ENCODE measurements around the gene KLHDC10.
"Not testable (repeated sequence)": the region's sequence is repeated elsewhere in the genome, so short reads cannot be mapped to it uniquely, and the experiment has no call there.

The KLHDC10 gene

GRCh38 chr7:130107949-130108674, 37.8 kb downstream of the KLHDC10 start:
- no peak overlapping the region for H3K4ac ChIP-seq (ENCODE audit: low read depth, low read length)
- H3K56ac ChIP-seq (ENCODE audit: low read length): no peak overlapping the region
- H2BK120ac ChIP-seq (ENCODE audit: low read depth, low read length): no peak overlapping the region
- H3K79me2 ChIP-seq (ENCODE audit: control insufficient read depth, insufficient read depth, low read length): no peaks in the 10 kb centered on the region
- H3K18ac ChIP-seq (ENCODE audit: low read length): no peak overlapping the region
- no peak overlapping the region for H3K23ac ChIP-seq (ENCODE audit: low read length)
- H2BK15ac ChIP-seq (replicated peaks; ENCODE audit: low read depth): no peak overlapping the region
- no peak overlapping the region for H3K4me2 ChIP-seq (ENCODE audit: low read length)
- H3K27ac ChIP-seq (ENCODE audit: low read depth, low read length): no peak overlapping the region
- no peak overlapping the region for H2BK5ac ChIP-seq (ENCODE audit: low read length)
- no CpG with 5 or more reads among the region's 31 CpGs for WGBS (ENCODE audit: extremely low coverage, insufficient coverage, low lambda C conversion rate)
- H4K8ac ChIP-seq (ENCODE audit: low read depth, low read length): no peak overlapping the region
- no peak overlapping the region for H4K5ac ChIP-seq (ENCODE audit: low read length)
- no peak overlapping the region for H3K4me3 ChIP-seq (ENCODE audit: low read length)
- no peak overlapping the region for H2AK5ac ChIP-seq (ENCODE audit: low read length)
- no peaks in the 10 kb centered on the region for H3K27me3 ChIP-seq (ENCODE audit: insufficient read depth, low read length, poor library complexity)
- no peak overlapping the region for H3K9ac ChIP-seq (ENCODE audit: low read length)
- no peaks in the 10 kb centered on the region for H3K4me1 ChIP-seq (ENCODE audit: control insufficient read depth, low read depth, low read length)
- H3K36me3 ChIP-seq (ENCODE audit: control insufficient read depth, insufficient read depth, low read length): no peaks in the 10 kb centered on the region
- no peak for DNase-seq
- H3K79me1 ChIP-seq (ENCODE audit: low read length): no peaks in the 10 kb centered on the region

- Histone ChIP-seq H2BK120ac (ENCODE audit: low read depth, low read length) (no peak overlapping the region), H2AK5ac (ENCODE audit: low read length) (no peak overlapping the region), H2BK15ac (replicated peaks; ENCODE audit: low read depth) (no peak overlapping the region), H3K18ac (ENCODE audit: low read length) (no peak overlapping the region), H3K27me3 (ENCODE audit: insufficient read depth, low read length, poor library complexity) (no peaks in the 10 kb centered on the region), H4K5ac (ENCODE audit: low read length) (no peak overlapping the region), H3K4me3 (ENCODE audit: low read length) (no peak overlapping the region), H3K23ac (ENCODE audit: low read length) (no peak overlapping the region), H3K79me1 (ENCODE audit: low read length) (no peaks in the 10 kb centered on the region), H3K4me2 (ENCODE audit: low read length) (no peak overlapping the region), H4K8ac (ENCODE audit: low read depth, low read length) (no peak overlapping the region), H3K4me1 (ENCODE audit: control insufficient read depth, low read depth, low read length) (no peaks in the 10 kb centered on the region), H3K4ac (ENCODE audit: low read depth, low read length) (no peak overlapping the region), H3K27ac (ENCODE audit: low read depth, low read length) (no peak overlapping the region), H3K9ac (ENCODE audit: low read length) (no peak overlapping the region), H3K56ac (ENCODE audit: low read length) (no peak overlapping the region), H2BK5ac (ENCODE audit: low read length) (no peak overlapping the region), H3K36me3 (ENCODE audit: control insufficient read depth, insufficient read depth, low read length) (no peaks in the 10 kb centered on the region), H3K79me2 (ENCODE audit: control insufficient read depth, insufficient read depth, low read length) (no peaks in the 10 kb centered on the region)
- 100% methylated on average over 1 of the region's 10 CpGs for WGBS (ENCODE audit: extremely low coverage, insufficient coverage, low lambda C conversion rate)
- no peak for DNase-seq
Measured at GRCh38 chr7:130108809-130109208, 38.5 kb downstream of the KLHDC10 start.

GRCh38 chr7:130112093-130112492, 41.8 kb downstream of the KLHDC10 start:
- no peak overlapping the region for H3K4ac ChIP-seq (ENCODE audit: low read depth, low read length)
- H3K36me3 ChIP-seq (ENCODE audit: control insufficient read depth, insufficient read depth, low read length): no peaks in the 10 kb centered on the region
- no peak overlapping the region for H2BK5ac ChIP-seq (ENCODE audit: low read length)
- H2BK15ac ChIP-seq (replicated peaks; ENCODE audit: low read depth): no peak overlapping the region
- H3K4me2 ChIP-seq (ENCODE audit: low read length): no peak overlapping the region
- H3K56ac ChIP-seq (ENCODE audit: low read length): no peak overlapping the region
- no peak overlapping the region for H4K5ac ChIP-seq (ENCODE audit: low read length)
- no peak overlapping the region for H3K27ac ChIP-seq (ENCODE audit: low read depth, low read length)
- H3K4me3 ChIP-seq (ENCODE audit: low read length): no peak overlapping the region
- no peaks in the 10 kb centered on the region for H3K4me1 ChIP-seq (ENCODE audit: control insufficient read depth, low read depth, low read length)
- peak; percentile 3 for DNase-seq
- no peak overlapping the region for H4K8ac ChIP-seq (ENCODE audit: low read depth, low read length)
- no CpG with 5 or more reads among the region's 2 CpGs for WGBS (ENCODE audit: extremely low coverage, insufficient coverage, low lambda C conversion rate)
- no peaks in the 10 kb centered on the region for H3K79me2 ChIP-seq (ENCODE audit: control insufficient read depth, insufficient read depth, low read length)
- no peaks in the 10 kb centered on the region for H3K27me3 ChIP-seq (ENCODE audit: insufficient read depth, low read length, poor library complexity)
- no peak overlapping the region for H2AK5ac ChIP-seq (ENCODE audit: low read length)
- H3K23ac ChIP-seq (ENCODE audit: low read length): no peak overlapping the region
- H3K79me1 ChIP-seq (ENCODE audit: low read length): no peaks in the 10 kb centered on the region
- no peak overlapping the region for H2BK120ac ChIP-seq (ENCODE audit: low read depth, low read length)
- no peak overlapping the region for H3K18ac ChIP-seq (ENCODE audit: low read length)
- no peak overlapping the region for H3K9ac ChIP-seq (ENCODE audit: low read length)

GRCh38 chr7:130112662-130113425, 42.5 kb downstream of the KLHDC10 start:
- Histone ChIP-seq H3K23ac (ENCODE audit: low read length) (no peak overlapping the region), H3K56ac (ENCODE audit: low read length) (no peak overlapping the region), H2BK120ac (ENCODE audit: low read depth, low read length) (no peak overlapping the region), H3K27ac (ENCODE audit: low read depth, low read length) (no peak overlapping the region), H4K5ac (ENCODE audit: low read length) (no peak overlapping the region), H3K4me2 (ENCODE audit: low read length) (no peak overlapping the region), H4K8ac (ENCODE audit: low read depth, low read length) (no peak overlapping the region), H3K27me3 (ENCODE audit: insufficient read depth, low read length, poor library complexity) (no peaks in the 10 kb centered on the region), H2AK5ac (ENCODE audit: low read length) (no peak overlapping the region), H3K36me3 (ENCODE audit: control insufficient read depth, insufficient read depth, low read length) (no peaks in the 10 kb centered on the region), H2BK5ac (ENCODE audit: low read length) (no peak overlapping the region), H2BK15ac (replicated peaks; ENCODE audit: low read depth) (no peak overlapping the region), H3K79me2 (ENCODE audit: control insufficient read depth, insufficient read depth, low read length) (no peaks in the 10 kb centered on the region), H3K9ac (ENCODE audit: low read length) (no peak overlapping the region), H3K4me3 (ENCODE audit: low read length) (no peak overlapping the region), H3K4ac (ENCODE audit: low read depth, low read length) (no peak overlapping the region), H3K18ac (ENCODE audit: low read length) (no peak overlapping the region), H3K79me1 (ENCODE audit: low read length) (no peaks in the 10 kb centered on the region), H3K4me1 (ENCODE audit: control insufficient read depth, low read depth, low read length) (no peaks in the 10 kb centered on the region)
- no CpG with 5 or more reads among the region's 4 CpGs for WGBS (ENCODE audit: extremely low coverage, insufficient coverage, low lambda C conversion rate)
- no peak for DNase-seq

- H2BK5ac ChIP-seq (ENCODE audit: low read length); H2BK120ac ChIP-seq (ENCODE audit: low read depth, low read length); H2BK15ac ChIP-seq (replicated peaks; ENCODE audit: low read depth); H3K79me1 ChIP-seq (ENCODE audit: low read length); H3K27ac ChIP-seq (ENCODE audit: low read depth, low read length); H3K36me3 ChIP-seq (ENCODE audit: control insufficient read depth, insufficient read depth, low read length); H3K4me3 ChIP-seq (ENCODE audit: low read length); H3K56ac ChIP-seq (ENCODE audit: low read length); H3K4me1 ChIP-seq (ENCODE audit: control insufficient read depth, low read depth, low read length); H3K4me2 ChIP-seq (ENCODE audit: low read length); DNase-seq; H2AK5ac ChIP-seq (ENCODE audit: low read length); H4K8ac ChIP-seq (ENCODE audit: low read depth, low read length); H3K9ac ChIP-seq (ENCODE audit: low read length); H3K4ac ChIP-seq (ENCODE audit: low read depth, low read length); H3K79me2 ChIP-seq (ENCODE audit: control insufficient read depth, insufficient read depth, low read length); H3K27me3 ChIP-seq (ENCODE audit: insufficient read depth, low read length, poor library complexity); H3K23ac ChIP-seq (ENCODE audit: low read length); H4K5ac ChIP-seq (ENCODE audit: low read length); H3K18ac ChIP-seq (ENCODE audit: low read length): not testable (repeated sequence)
- WGBS (ENCODE audit: extremely low coverage, insufficient coverage, low lambda C conversion rate): no CpG with 5 or more reads among the region's 5 CpGs
Measured at GRCh38 chr7:130113426-130113805, 43.1 kb downstream of the KLHDC10 start.
